CD8-positive, alpha-beta memory T cell (primary cell): ENCODE results near the gene IGDCC3. TPM values are rescaled to one million over a fixed set of nuclear protein-coding genes. Genes with fewer than 3 reads are reported as not detected.
"Not testable (repeated sequence)": the region's sequence is repeated elsewhere in the genome, so short reads cannot be mapped to it uniquely, and the experiment has no call there.

Experiments used
- CTCF ChIA-PET: fragments of 350-600 bp; sonication (Branson Sonifier 250); formaldehyde crosslinking; loops from one replicate; lab custom pipeline; 2021; ENCODE audit warnings: antibody characterized with exemption; lab: Charles Lee
- POLR2A ChIA-PET: fragments of 350-600 bp; sonication (Branson Sonifier 250); formaldehyde crosslinking; loops from one replicate; lab custom pipeline; 2021; ENCODE audit warnings: antibody characterized with exemption; lab: Charles Lee
- DNase-seq, 5 donors: peaks; one replicate each; pipeline versions ENCODE4 v3.0.0 to v3.0.0-alpha.2; 2020 to 2022; ENCODE audit warnings: mixed read lengths in 1 of 5
- H3K27ac ChIP-seq: one replicate; pipeline ENCODE4 v1.7.0; 2013; ENCODE audit warnings: low read depth, mild to moderate bottlenecking, low read length, moderate library complexity
- H3K27me3 ChIP-seq: 2 replicates; pipeline ENCODE4 v1.7.0; 2013; ENCODE audit warnings: low read length, mild to moderate bottlenecking; ENCODE audit not compliant: insufficient read depth, poor library complexity, severe bottlenecking
- H3K36me3 ChIP-seq: 2 replicates; pipeline ENCODE4 v1.7.0; 2013; ENCODE audit warnings: mild to moderate bottlenecking, low read length, moderate library complexity; ENCODE audit not compliant: insufficient read depth
- H3K4me1 ChIP-seq: 2 replicates; pipeline ENCODE4 v1.7.0; 2013; ENCODE audit warnings: mild to moderate bottlenecking, low read length, moderate library complexity; ENCODE audit not compliant: insufficient read depth
- H3K4me3 ChIP-seq: 2 replicates; pipeline ENCODE4 v1.7.0; 2013; ENCODE audit warnings: mild to moderate bottlenecking, low read length
- H3K9me3 ChIP-seq: 2 replicates; pipeline ENCODE4 v1.7.0; 2013; ENCODE audit warnings: mild to moderate bottlenecking, low read length
- H3K27ac Mint-ChIP-seq, 8 donors: one replicate each; pipeline ENCODE4 v1.8.0; 2020 to 2021; ENCODE audit warnings: mixed read lengths in 8 of 8, mild to moderate bottlenecking in 6 of 8, inconsistent platforms in 3 of 8, moderate library complexity in 3 of 8
- H3K27me3 Mint-ChIP-seq, 2 donors: one replicate each; pipeline ENCODE4 v1.8.0; 2020 to 2021; ENCODE audit warnings: mixed read lengths in 2 of 2, mild to moderate bottlenecking in 1 of 2, moderate library complexity in 1 of 2
- H3K36me3 Mint-ChIP-seq, 3 donors: one replicate each; pipeline ENCODE4 v1.8.0; 2020 to 2021; ENCODE audit warnings: mixed read lengths in 3 of 3, inconsistent platforms in 1 of 3, mild to moderate bottlenecking in 1 of 3
- H3K4me1 Mint-ChIP-seq, 3 donors: one replicate each; pipeline ENCODE4 v1.8.0; 2020 to 2021; ENCODE audit warnings: mixed read lengths in 3 of 3, inconsistent platforms in 1 of 3, mild to moderate bottlenecking in 1 of 3
- H3K4me3 Mint-ChIP-seq, 7 donors: one replicate each; pipeline ENCODE4 v1.8.0; 2020 to 2021; ENCODE audit warnings: mixed read lengths in 7 of 7, mild to moderate bottlenecking in 6 of 7, moderate library complexity in 4 of 7, inconsistent platforms in 2 of 7
- H3K9me3 Mint-ChIP-seq, 5 donors: one replicate each; pipeline ENCODE4 v1.8.0; 2020 to 2022; ENCODE audit warnings: mixed read lengths in 5 of 5, mild to moderate bottlenecking in 3 of 5, moderate library complexity in 2 of 5, inconsistent platforms in 1 of 5
- polyA plus RNA-seq: library from polyadenylated mRNA; unstranded; fragments of 300-500 nt; fragmentation: Illumina TruSeq; gene quantifications from one replicate; pipeline ENCODE4 v1.2.3, GENCODE V29; 2021
- total RNA-seq, 2 experiments: library from RNA; stranded (reverse); gene quantifications; one replicate each; pipeline ENCODE4 v1.2.3, GENCODE V29; 2021

The IGDCC3 gene
- total and polyA plus RNA-seq, 3 experiments from 2014 or later: not detected

DNA sequence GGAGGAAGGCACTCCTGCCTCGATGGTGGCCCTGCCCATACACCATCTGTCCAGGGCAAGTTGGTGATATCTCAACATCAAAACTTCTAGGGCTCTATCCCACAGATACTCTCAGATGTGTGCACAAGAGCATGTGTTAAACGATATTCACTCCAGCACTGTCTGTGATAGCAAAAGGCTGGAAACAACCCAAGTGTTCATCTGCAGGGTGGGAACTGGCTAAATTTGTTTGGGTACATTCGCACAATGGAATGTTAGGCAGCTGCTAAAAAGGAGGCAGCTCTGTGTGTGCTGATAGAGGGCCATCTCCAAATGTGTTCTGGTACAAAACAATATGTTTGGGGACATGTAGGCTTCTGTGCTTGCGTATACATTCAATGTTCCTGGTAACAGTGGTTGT is 25.2 kb upstream of the IGDCC3 start:
- H3K36me3 ChIP-seq: no peaks in the 10 kb centered on the region
- POLR2A ChIA-PET: no interaction called here
- H3K27ac Mint-ChIP-seq: no peak overlapping the region
- H3K27me3 ChIP-seq: peaks cover under 1% of the 10 kb centered on the region
- no peak overlapping the region for H3K4me3 ChIP-seq
- DNase-seq: no peak
- H3K27me3 Mint-ChIP-seq: peaks cover 22 to 52% of the 10 kb centered on the region in 2 donors
- no peak overlapping the region for H3K27ac ChIP-seq
- no peaks in the 10 kb centered on the region for H3K36me3 Mint-ChIP-seq
- no peaks in the 10 kb centered on the region for H3K9me3 Mint-ChIP-seq
- H3K4me3 Mint-ChIP-seq: no peak overlapping the region
- CTCF ChIA-PET: no interaction called here
- no peaks in the 10 kb centered on the region for H3K9me3 ChIP-seq
- no peaks in the 10 kb centered on the region for H3K4me1 ChIP-seq
- H3K4me1 Mint-ChIP-seq: no peaks in the 10 kb centered on the region

DNA sequence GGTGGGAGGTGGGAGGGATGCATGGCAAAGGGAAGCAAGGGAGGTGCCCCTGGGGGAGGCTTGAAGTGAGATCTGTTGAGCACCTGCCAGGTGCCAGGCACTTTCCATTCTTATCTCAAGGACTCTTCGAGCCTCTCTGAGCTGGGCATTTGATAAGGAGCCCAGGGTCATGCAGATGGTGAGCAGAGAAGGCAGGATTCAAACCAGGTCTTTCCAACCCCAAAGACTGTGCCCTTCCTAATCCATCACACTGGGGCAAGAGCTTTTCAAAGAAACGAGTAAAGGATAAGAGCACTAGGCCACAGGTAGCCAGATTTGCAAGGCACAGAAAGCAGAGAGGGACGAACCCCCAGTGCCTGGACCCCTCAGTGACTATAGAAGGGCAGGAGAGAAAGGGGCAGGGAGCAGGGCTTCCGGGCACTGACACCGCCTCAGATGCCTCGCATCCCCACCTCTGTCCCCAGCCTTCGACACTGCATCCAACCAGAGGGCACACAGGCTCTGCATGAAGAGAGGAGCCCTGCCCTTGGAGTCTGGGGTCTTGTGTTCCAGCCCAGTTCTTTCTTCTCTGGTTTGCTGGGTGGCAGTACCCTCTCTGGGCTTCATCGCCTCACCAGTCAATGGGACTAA is 23.9 kb upstream of the IGDCC3 start:
- Histone ChIP-seq H3K27ac (no peak overlapping the region), H3K4me1 (no peaks in the 10 kb centered on the region), H3K36me3 (no peaks in the 10 kb centered on the region), H3K27me3 (peaks cover 9% of the 10 kb centered on the region), H3K4me3 (no peak overlapping the region), H3K9me3 (no peaks in the 10 kb centered on the region)
- Mint-ChIP-seq H3K9me3 (no peaks in the 10 kb centered on the region), H3K4me1 (peaks cover 2 to 5% (median 4%) of the 10 kb centered on the region in 3 donors), H3K27me3 (peaks cover 27 to 63% of the 10 kb centered on the region in 2 donors), H3K4me3 (no peak overlapping the region), H3K36me3 (no peaks in the 10 kb centered on the region), H3K27ac (peak overlapping the region in 1 of 8 donors; percentile 25)
- ChIA-PET CTCF (interaction anchor here (1.5 kb wide), 1 partner anchor 17 kb away, joined by 7 read pairs; no protein-coding TSS in a partner anchor), POLR2A (no interaction called here)
- no peak for DNase-seq

DNA sequence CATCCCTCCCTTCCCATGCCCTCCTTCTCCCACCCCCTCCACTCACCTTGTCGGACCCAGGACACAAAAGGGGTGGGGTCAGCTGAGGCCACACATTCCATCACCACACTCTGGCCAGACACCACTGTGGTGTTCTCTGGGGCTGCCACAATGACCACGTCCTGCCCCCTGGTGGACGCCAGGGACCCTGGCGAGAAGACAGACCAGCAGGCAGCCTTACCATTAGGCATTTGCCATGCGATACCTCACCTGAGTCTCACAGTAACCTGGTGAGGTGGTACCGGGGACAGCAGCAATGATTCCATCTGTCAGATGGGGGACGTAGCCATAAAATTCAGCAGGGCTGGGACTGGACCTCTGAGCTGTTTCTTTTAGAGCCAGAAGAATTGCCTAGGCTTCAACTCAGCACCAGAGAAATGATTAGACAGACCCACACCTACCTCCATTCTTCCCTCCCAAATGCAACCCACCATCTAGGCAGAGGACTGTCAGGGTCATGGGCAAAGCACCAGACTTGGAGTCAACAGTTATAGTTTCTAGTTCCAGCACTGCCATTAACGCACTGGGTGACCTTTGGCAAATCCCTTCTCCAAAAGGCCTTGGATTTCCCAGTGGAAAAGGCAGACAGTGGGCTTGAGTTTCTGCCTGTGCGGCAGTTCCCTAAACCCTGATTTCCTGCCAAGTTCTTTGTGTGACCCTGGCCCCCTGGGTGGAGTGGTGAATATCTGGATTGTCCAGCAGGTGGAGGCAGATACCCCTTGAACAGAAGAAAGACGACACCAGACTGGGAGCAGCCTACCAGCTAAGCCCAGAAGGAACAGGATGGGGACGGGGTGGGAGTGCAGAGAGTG is 23.2 kb upstream of the IGDCC3 start:
- peak; percentile 7 to 55 (median 19) for DNase-seq
- H3K4me1 ChIP-seq: no peaks in the 10 kb centered on the region
- no peaks in the 10 kb centered on the region for H3K9me3 Mint-ChIP-seq
- H3K9me3 ChIP-seq: no peaks in the 10 kb centered on the region
- ChIA-PET POLR2A (no interaction called here), CTCF (interaction anchor here (1.0 to 2.0 kb wide), 3 partner anchors 16 to 82 kb away, joined by 3 to 7 read pairs (median 6); no protein-coding TSS in a partner anchor)
- no peak overlapping the region for H3K27ac ChIP-seq
- H3K36me3 Mint-ChIP-seq: no peaks in the 10 kb centered on the region
- no peak overlapping the region for H3K4me3 ChIP-seq
- no peak overlapping the region for H3K27ac Mint-ChIP-seq
- H3K4me1 Mint-ChIP-seq: peaks cover 2 to 11% (median 5%) of the 10 kb centered on the region in 3 donors
- H3K27me3 Mint-ChIP-seq: peaks cover 34 to 68% of the 10 kb centered on the region in 2 donors
- H3K27me3 ChIP-seq: peaks cover 15% of the 10 kb centered on the region
- H3K36me3 ChIP-seq: no peaks in the 10 kb centered on the region
- no peak overlapping the region for H3K4me3 Mint-ChIP-seq

DNA sequence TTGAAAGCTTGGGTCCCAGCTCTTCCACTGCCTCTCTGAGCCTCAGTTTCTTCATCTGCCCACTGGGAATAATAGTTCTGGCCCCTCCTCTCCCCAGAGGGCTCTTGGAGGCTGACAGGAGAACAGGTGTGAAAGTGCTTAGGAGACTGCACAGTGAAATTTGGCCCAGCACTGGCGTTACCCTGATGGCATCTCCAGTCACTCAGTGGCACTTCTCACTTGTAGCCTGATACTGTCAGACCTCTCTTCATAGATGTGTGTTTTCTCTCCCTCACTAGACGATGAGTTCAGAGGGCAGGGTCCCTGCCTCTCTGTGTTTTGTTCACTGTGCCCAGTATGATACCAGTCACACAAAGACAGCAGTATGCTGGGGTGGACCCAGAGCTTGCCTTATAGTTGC is 22.2 kb upstream of the IGDCC3 start:
- H3K4me3 ChIP-seq: no peak overlapping the region
- no peaks in the 10 kb centered on the region for H3K9me3 ChIP-seq
- H3K4me3 Mint-ChIP-seq: no peak overlapping the region
- ChIA-PET POLR2A (no interaction called here), CTCF (interaction anchor here (1.0 to 2.0 kb wide), 6 partner anchors 9 to 81 kb away, joined by 3 to 7 read pairs (median 4); no protein-coding TSS in a partner anchor)
- H3K4me1 ChIP-seq: no peaks in the 10 kb centered on the region
- H3K27me3 Mint-ChIP-seq: peaks cover 39 to 69% of the 10 kb centered on the region in 2 donors
- H3K9me3 Mint-ChIP-seq: no peaks in the 10 kb centered on the region
- no peaks in the 10 kb centered on the region for H3K36me3 Mint-ChIP-seq
- no peak overlapping the region for H3K27ac ChIP-seq
- H3K4me1 Mint-ChIP-seq: peaks cover 2 to 11% (median 5%) of the 10 kb centered on the region in 3 donors
- H3K27ac Mint-ChIP-seq: no peak overlapping the region
- no peaks in the 10 kb centered on the region for H3K36me3 ChIP-seq
- H3K27me3 ChIP-seq: peaks cover 21% of the 10 kb centered on the region
- no peak for DNase-seq

DNA sequence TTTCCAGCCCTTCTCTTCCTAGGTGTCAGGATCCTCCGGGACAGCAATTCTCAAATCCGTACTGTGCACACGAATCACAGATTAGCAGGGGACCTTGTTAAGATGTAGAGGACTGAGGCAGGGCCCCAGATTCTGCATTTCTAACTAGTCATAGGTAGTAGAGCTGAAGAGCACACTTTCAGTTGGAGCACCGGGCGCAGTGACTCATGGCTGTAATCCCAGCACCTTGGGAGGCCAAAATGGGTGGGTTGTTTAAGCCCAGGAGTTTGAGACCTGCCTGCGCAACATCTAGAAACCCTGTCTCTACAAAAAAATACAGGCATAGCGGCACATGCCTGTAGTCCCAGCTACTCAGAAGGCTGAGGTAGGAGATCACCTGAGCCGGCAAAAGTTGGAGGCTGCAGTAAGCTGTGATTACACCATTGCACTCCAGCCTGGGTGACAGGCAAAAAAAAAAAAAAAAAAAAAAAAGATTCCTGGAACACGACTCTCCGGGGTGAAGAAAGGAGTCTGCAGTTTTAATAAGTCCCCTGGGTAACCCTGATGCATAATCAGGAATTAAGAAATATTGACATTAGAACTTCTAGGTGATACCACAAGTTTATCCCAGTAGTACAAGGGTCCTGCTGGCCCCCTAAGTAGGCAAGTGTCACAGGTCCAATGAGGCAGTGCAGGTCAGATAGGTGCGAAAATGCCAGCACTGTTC is 21.4 kb upstream of the IGDCC3 start:
- Histone ChIP-seq H3K4me1 (no peaks in the 10 kb centered on the region), H3K9me3 (no peaks in the 10 kb centered on the region), H3K27ac (no peak overlapping the region), H3K27me3 (peaks cover 28% of the 10 kb centered on the region), H3K4me3 (no peak overlapping the region), H3K36me3 (no peaks in the 10 kb centered on the region)
- Mint-ChIP-seq H3K27ac (no peak overlapping the region), H3K4me1 (peaks cover 2 to 11% (median 5%) of the 10 kb centered on the region in 3 donors), H3K9me3 (no peaks in the 10 kb centered on the region), H3K36me3 (no peaks in the 10 kb centered on the region), H3K4me3 (no peak overlapping the region), H3K27me3 (peaks cover 45 to 73% of the 10 kb centered on the region in 2 donors)
- CTCF ChIA-PET: interaction anchor here (0.6 to 2.0 kb wide), 5 partner anchors 8 to 80 kb away, joined by 3 to 6 read pairs (median 4); no protein-coding TSS in a partner anchor
- POLR2A ChIA-PET: no interaction called here
- no peak for DNase-seq

DNA sequence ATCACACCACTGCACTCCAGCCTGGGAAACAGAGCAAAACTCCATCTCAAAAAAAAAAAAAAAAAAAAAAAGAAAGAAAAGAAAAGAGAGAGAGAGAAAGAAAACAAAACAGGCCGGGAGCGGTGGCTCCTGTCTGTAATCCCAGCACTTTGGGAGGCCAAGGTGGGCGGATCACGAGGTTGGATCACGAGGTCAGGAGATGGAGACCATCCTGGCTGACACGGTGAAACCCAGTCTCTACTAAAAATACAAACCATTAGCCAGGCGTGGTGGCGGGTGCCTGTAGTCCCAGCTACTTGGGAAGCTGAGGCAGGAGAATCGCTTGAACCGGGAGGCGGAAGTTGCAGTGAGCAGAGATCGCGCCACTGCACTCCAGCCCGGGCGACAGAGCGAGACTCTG is 20.7 kb upstream of the IGDCC3 start:
- H3K27ac Mint-ChIP-seq, POLR2A ChIA-PET, H3K9me3 Mint-ChIP-seq, H3K4me1 ChIP-seq, H3K4me3 Mint-ChIP-seq, H3K9me3 ChIP-seq, H3K4me3 ChIP-seq, H3K36me3 Mint-ChIP-seq, H3K36me3 ChIP-seq, H3K27ac ChIP-seq, DNase-seq: not testable (repeated sequence)
- peaks cover 42 to 73% of the 10 kb centered on the region in 2 donors for H3K27me3 Mint-ChIP-seq
- peaks cover 28% of the 10 kb centered on the region for H3K27me3 ChIP-seq
- CTCF ChIA-PET: interaction anchor here (0.7 to 1.4 kb wide), 2 partner anchors 13 to 101 kb away, joined by 3 read pairs; no protein-coding TSS in a partner anchor
- peaks cover 2 to 11% (median 5%) of the 10 kb centered on the region in 3 donors for H3K4me1 Mint-ChIP-seq

DNA sequence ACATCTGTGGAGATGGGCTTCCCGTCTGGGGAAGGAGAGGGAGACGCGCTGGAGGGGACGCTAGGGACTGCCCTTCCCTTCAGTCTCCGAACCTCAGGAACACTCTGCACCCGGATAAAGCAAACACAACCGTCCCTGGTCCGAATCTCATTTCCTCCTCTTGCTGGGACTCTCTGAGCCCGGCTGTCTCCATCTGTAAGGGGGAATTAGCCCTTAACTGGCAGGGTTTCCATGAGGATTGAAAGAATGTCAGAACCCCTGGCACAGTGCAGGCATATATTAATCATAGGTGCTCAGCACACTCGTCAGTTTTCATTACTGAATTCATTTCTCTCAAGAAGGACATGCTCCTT is 19.1 kb upstream of the IGDCC3 start:
- no peak for DNase-seq
- H3K36me3 Mint-ChIP-seq: no peaks in the 10 kb centered on the region
- peaks cover 50 to 77% of the 10 kb centered on the region in 2 donors for H3K27me3 Mint-ChIP-seq
- Histone ChIP-seq H3K4me1 (no peaks in the 10 kb centered on the region), H3K27me3 (peaks cover 28% of the 10 kb centered on the region), H3K27ac (no peak overlapping the region), H3K4me3 (no peak overlapping the region), H3K9me3 (no peaks in the 10 kb centered on the region), H3K36me3 (no peaks in the 10 kb centered on the region)
- H3K4me3 Mint-ChIP-seq: peak overlapping the region in 3 of 7 donors; percentile 12 to 47 (median 39)
- H3K9me3 Mint-ChIP-seq: no peaks in the 10 kb centered on the region
- ChIA-PET POLR2A (no interaction called here), CTCF (no interaction called here)
- no peak overlapping the region for H3K27ac Mint-ChIP-seq
- H3K4me1 Mint-ChIP-seq: peaks cover 2 to 11% (median 5%) of the 10 kb centered on the region in 3 donors
